Measurements from ENCODE around the gene TMEM271.
A peak's percentile ranks its signal among the peaks of the same experiment; 100 is the strongest.
"Not testable (repeated sequence)": the region's sequence is repeated elsewhere in the genome, so short reads cannot be mapped to it uniquely, and the experiment has no call there.

Gene TMEM271

DNA sequence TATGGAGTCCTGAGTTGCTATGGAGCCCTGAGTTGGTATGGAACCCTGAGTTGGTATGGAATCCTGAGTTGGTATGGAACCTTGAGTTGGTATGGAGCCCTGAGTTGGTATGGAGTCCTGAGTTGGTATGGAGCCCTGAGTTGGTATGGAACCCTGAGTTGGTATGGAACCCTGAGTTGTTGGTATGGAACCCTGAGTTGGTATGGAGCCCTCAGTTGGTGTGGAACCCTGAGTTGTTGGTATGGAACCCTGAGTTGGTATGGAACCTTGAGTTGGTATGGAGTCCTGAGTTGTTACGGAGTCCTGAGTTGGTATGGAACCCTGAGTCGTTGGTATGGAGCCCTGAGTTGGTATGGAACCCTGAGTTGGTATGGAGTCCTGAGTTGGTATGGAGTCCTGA is 13.6 kb downstream of the TMEM271 start:
- not testable (repeated sequence) for H3K9ac ChIP-seq (ENCODE audit: low read length in 5 of 5); H3K4me1 ChIP-seq (ENCODE audit: control insufficient read depth in 5 of 5, insufficient read depth in 5 of 5, low read length in 5 of 5); H3K27me3 ChIP-seq (ENCODE audit: control insufficient read depth in 5 of 5, insufficient read depth in 4 of 5, low read length in 5 of 5); H3K9me3 ChIP-seq (ENCODE audit: control insufficient read depth in 5 of 5, low read length in 5 of 5); H3K36me3 ChIP-seq (ENCODE audit: control insufficient read depth in 5 of 5, insufficient read depth in 5 of 5, low read length in 5 of 5); H3K27ac ChIP-seq (ENCODE audit: low read depth, low read length); H3K4me3 ChIP-seq (ENCODE audit: low read depth in 1 of 5, low read length in 5 of 5)

DNA sequence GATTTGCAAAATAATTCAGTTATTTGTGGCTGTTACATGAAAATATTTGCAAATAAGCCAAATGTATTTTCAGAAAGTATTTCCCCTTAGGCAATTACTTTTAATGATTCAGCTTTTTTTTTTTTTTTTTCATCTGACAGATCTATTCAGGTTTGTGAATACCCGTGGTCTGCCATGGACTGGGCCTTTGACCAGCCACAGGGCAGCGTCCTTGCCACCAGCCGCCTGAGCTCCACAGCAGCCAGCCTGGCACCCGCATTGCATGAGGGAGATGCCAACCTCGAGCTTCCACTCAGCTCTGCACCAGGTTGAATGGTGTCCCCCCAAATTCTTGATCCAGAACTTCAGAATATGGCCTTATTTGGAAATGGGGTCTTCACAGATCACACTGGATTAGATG is 14.7 kb downstream of the TMEM271 start:
- Histone ChIP-seq H3K4me1 (ENCODE audit: control insufficient read depth in 5 of 5, insufficient read depth in 5 of 5, low read length in 5 of 5) (peaks cover 0 to 3% (median 0%) of the 10 kb centered on the region in 5 donors), H3K9ac (ENCODE audit: low read length in 5 of 5) (no peak overlapping the region), H3K36me3 (ENCODE audit: control insufficient read depth in 5 of 5, insufficient read depth in 5 of 5, low read length in 5 of 5) (no peaks in the 10 kb centered on the region), H3K9me3 (ENCODE audit: control insufficient read depth in 5 of 5, low read length in 5 of 5) (peaks cover 0 to 2% (median 0%) of the 10 kb centered on the region in 5 donors), H3K27me3 (ENCODE audit: control insufficient read depth in 5 of 5, insufficient read depth in 4 of 5, low read length in 5 of 5) (peaks cover 0 to 4% (median 0%) of the 10 kb centered on the region in 5 donors), H3K4me3 (ENCODE audit: low read depth in 1 of 5, low read length in 5 of 5) (no peak overlapping the region), H3K27ac (ENCODE audit: low read depth, low read length) (no peak overlapping the region)

DNA sequence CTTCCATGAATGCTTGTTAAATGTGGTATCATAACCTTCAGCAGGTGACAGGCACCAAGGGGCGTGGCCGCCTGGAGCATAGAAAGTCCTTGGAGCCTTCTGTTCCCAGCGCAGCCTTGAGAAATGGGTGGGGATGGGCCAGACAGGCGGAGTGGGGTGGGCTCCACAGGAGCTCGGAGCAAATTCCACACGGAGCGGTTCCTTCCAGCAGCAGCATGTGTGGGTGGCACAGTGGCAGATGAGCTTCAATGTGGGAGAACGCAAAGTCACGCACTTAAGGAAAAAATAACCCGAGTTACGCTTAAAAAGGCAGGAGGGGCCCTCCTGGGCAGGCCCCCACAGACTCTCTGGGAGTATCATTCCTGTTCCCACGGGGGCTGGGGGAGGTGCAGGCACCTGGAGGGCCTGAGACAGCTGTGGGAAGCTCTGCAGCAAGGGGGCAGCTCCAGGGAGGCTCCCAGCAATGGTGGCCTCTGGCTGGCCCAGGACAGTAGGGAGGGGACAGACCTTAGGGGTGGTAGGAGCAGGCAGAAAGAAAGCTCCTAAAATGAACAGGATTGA is 15.3 kb downstream of the TMEM271 start:
- H3K27me3 ChIP-seq (ENCODE audit: control insufficient read depth in 5 of 5, insufficient read depth in 4 of 5, low read length in 5 of 5), result peaks cover 0 to 4% (median 0%) of the 10 kb centered on the region in 5 donors
- no peak overlapping the region for H3K4me3 ChIP-seq (ENCODE audit: low read depth in 1 of 5, low read length in 5 of 5)
- peak overlapping the region in 1 of 5 donors; percentile 48 for H3K9ac ChIP-seq (ENCODE audit: low read length in 5 of 5)
- H3K27ac ChIP-seq (ENCODE audit: low read depth, low read length), result no peak overlapping the region
- peaks cover 0 to 3% (median 0%) of the 10 kb centered on the region in 5 donors for H3K4me1 ChIP-seq (ENCODE audit: control insufficient read depth in 5 of 5, insufficient read depth in 5 of 5, low read length in 5 of 5)
- no peaks in the 10 kb centered on the region for H3K36me3 ChIP-seq (ENCODE audit: control insufficient read depth in 5 of 5, insufficient read depth in 5 of 5, low read length in 5 of 5)
- H3K9me3 ChIP-seq (ENCODE audit: control insufficient read depth in 5 of 5, low read length in 5 of 5), result peaks cover 0 to 2% (median 0%) of the 10 kb centered on the region in 5 donors

DNA sequence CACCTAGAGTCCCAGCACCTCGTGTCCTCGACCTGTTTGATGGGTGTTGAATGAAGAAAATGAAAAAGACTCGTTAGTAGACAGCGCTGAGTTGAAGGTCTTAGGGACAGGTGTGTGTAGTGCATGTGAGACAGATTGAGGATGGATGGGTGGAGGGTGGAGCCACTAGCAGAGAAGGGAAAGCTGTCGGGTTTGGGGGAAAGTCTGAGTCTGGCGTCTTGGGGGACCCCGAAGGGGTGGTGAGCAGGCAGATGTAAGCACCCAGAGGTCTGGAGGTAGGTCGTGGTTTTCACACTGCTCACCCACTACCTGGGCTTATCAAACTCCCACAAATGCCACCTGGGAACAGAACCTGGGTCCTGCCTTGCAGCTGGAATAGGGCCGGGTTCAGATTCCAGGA is 16.0 kb downstream of the TMEM271 start:
- Histone ChIP-seq H3K4me3 (ENCODE audit: low read depth in 1 of 5, low read length in 5 of 5) (no peak overlapping the region), H3K9me3 (ENCODE audit: control insufficient read depth in 5 of 5, low read length in 5 of 5) (peaks cover 0 to 2% (median 0%) of the 10 kb centered on the region in 5 donors), H3K9ac (ENCODE audit: low read length in 5 of 5) (no peak overlapping the region)

DNA sequence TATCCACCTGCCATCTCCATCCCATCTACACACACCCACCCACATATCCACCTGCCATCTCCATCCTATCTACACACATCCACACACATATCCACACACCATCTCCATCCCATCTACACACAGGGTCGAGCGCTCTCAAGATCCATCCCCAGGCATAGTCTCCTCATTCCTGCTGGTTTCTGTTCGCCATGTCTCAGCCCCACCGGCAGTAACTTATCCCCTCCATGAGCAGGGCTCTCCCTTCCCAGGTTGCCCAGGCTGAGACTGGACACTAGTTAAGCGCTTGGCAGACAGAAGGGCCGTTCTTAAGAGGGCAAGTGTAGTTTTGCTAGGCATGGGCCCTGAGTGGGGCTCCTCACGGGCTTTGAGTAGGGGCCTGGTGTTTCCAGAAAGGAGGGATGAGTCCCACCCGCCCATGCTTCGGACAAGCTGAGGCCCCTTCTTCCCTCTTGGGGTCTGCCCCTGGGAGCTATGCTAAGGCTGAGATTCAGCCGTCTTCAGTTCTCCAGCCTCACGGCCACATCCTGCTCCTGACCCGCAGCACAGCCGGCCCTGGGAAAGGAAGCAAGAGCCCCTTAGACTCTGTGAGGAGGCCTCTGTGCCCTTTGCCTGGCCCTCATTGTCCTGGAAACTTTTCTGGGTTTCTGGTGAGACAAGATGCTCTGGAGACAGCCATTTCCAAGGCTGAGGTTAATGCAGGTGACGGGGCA is 20.4 kb downstream of the TMEM271 start:
- Histone ChIP-seq H3K36me3 (ENCODE audit: control insufficient read depth in 5 of 5, insufficient read depth in 5 of 5, low read length in 5 of 5) (no peaks in the 10 kb centered on the region), H3K27ac (ENCODE audit: low read depth, low read length) (no peak overlapping the region), H3K4me3 (ENCODE audit: low read depth in 1 of 5, low read length in 5 of 5) (no peak overlapping the region), H3K27me3 (ENCODE audit: control insufficient read depth in 5 of 5, insufficient read depth in 4 of 5, low read length in 5 of 5) (peaks cover 0 to 7% (median 0%) of the 10 kb centered on the region in 5 donors), H3K9me3 (ENCODE audit: control insufficient read depth in 5 of 5, low read length in 5 of 5) (peaks cover 0 to 2% (median 0%) of the 10 kb centered on the region in 5 donors), H3K4me1 (ENCODE audit: control insufficient read depth in 5 of 5, insufficient read depth in 5 of 5, low read length in 5 of 5) (no peaks in the 10 kb centered on the region), H3K9ac (ENCODE audit: low read length in 5 of 5) (no peak overlapping the region)

More for the DNA sequence above, 16.0 kb downstream of the TMEM271 start:
- no peak overlapping the region for H3K27ac ChIP-seq (ENCODE audit: low read depth, low read length)
- peaks cover 0 to 7% (median 0%) of the 10 kb centered on the region in 5 donors for H3K27me3 ChIP-seq (ENCODE audit: control insufficient read depth in 5 of 5, insufficient read depth in 4 of 5, low read length in 5 of 5)
- peaks cover 0 to 3% (median 0%) of the 10 kb centered on the region in 5 donors for H3K4me1 ChIP-seq (ENCODE audit: control insufficient read depth in 5 of 5, insufficient read depth in 5 of 5, low read length in 5 of 5)
- H3K36me3 ChIP-seq (ENCODE audit: control insufficient read depth in 5 of 5, insufficient read depth in 5 of 5, low read length in 5 of 5), result no peaks in the 10 kb centered on the region

DNA sequence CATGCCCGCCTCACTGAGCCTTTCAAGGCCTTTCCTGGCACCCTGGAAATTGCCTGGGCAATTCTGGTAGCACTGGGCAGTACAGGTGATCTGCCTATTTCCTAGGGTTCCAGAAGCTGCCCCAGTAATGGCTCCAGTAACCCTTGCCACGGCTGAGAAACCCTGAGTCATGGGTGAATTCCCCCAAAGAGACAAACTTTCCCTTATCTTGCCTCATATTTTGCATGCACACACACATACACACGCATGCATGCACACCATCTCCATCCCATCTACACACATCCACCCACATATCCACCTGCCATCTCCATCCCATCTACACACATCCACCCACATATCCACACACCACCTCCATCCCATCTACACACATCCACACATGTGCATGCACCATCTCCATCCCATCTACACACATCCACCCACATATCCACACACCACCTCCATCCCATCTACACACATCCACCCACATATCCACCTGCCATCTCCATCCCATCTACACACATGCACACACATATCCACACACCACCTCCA is 21.2 kb downstream of the TMEM271 start:
- H3K27ac ChIP-seq (ENCODE audit: low read depth, low read length); H3K36me3 ChIP-seq (ENCODE audit: control insufficient read depth in 5 of 5, insufficient read depth in 5 of 5, low read length in 5 of 5); H3K4me1 ChIP-seq (ENCODE audit: control insufficient read depth in 5 of 5, insufficient read depth in 5 of 5, low read length in 5 of 5); H3K4me3 ChIP-seq (ENCODE audit: low read depth in 1 of 5, low read length in 5 of 5); H3K9me3 ChIP-seq (ENCODE audit: control insufficient read depth in 5 of 5, low read length in 5 of 5); H3K9ac ChIP-seq (ENCODE audit: low read length in 5 of 5); H3K27me3 ChIP-seq (ENCODE audit: control insufficient read depth in 5 of 5, insufficient read depth in 4 of 5, low read length in 5 of 5): not testable (repeated sequence)

DNA sequence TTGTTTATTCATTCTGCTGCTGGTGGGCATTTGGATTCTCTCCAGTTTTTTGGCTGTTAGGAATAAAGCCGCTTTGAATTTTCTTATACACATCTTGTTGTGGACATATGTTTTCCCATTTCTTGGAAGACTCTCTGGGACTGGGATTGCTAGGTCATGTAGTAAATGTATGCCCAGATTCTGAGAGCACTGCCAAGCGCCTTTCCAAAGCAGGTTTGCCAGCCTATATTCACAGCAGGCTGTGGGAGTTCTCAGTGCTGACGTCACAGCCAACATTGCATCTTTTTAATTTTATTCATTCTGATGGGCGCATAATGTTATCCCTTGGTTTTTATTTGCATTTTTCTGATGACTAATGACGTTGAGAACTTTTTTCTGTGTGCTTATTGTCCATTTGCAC is 24.1 kb downstream of the TMEM271 start:
- H3K9ac ChIP-seq (ENCODE audit: low read length in 5 of 5), result no peak overlapping the region
- no peak overlapping the region for H3K27ac ChIP-seq (ENCODE audit: low read depth, low read length)
- H3K4me3 ChIP-seq (ENCODE audit: low read depth in 1 of 5, low read length in 5 of 5), result no peak overlapping the region
- H3K9me3 ChIP-seq (ENCODE audit: control insufficient read depth in 5 of 5, low read length in 5 of 5), result no peaks in the 10 kb centered on the region
- H3K36me3 ChIP-seq (ENCODE audit: control insufficient read depth in 5 of 5, insufficient read depth in 5 of 5, low read length in 5 of 5), result no peaks in the 10 kb centered on the region
- peaks cover 0 to 7% (median 5%) of the 10 kb centered on the region in 5 donors for H3K27me3 ChIP-seq (ENCODE audit: control insufficient read depth in 5 of 5, insufficient read depth in 4 of 5, low read length in 5 of 5)
- no peaks in the 10 kb centered on the region for H3K4me1 ChIP-seq (ENCODE audit: control insufficient read depth in 5 of 5, insufficient read depth in 5 of 5, low read length in 5 of 5)

DNA sequence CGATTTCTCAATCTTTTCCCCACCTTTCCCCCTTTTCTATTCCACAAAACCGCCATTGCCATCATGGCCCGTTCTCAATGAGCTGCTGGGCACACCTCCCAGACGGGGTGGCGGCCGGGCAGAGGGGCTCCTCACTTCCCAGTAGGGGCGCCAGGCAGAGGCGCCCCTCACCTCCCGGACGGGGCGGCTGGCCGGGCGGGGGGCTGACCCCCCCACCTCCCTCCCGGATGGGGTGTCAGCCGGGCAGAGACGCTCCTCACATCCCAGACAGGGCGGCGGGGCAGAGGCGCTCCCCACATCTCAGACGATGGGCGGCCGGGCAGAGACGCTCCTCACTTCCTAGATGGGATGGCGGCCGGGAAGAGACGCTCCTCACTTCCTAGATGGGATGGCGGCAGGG is 25.8 kb downstream of the TMEM271 start:
- H3K27me3 ChIP-seq (ENCODE audit: control insufficient read depth in 5 of 5, insufficient read depth in 4 of 5, low read length in 5 of 5); H3K4me1 ChIP-seq (ENCODE audit: control insufficient read depth in 5 of 5, insufficient read depth in 5 of 5, low read length in 5 of 5); H3K9me3 ChIP-seq (ENCODE audit: control insufficient read depth in 5 of 5, low read length in 5 of 5); H3K4me3 ChIP-seq (ENCODE audit: low read depth in 1 of 5, low read length in 5 of 5); H3K9ac ChIP-seq (ENCODE audit: low read length in 5 of 5); H3K36me3 ChIP-seq (ENCODE audit: control insufficient read depth in 5 of 5, insufficient read depth in 5 of 5, low read length in 5 of 5); H3K27ac ChIP-seq (ENCODE audit: low read depth, low read length): not testable (repeated sequence)

DNA sequence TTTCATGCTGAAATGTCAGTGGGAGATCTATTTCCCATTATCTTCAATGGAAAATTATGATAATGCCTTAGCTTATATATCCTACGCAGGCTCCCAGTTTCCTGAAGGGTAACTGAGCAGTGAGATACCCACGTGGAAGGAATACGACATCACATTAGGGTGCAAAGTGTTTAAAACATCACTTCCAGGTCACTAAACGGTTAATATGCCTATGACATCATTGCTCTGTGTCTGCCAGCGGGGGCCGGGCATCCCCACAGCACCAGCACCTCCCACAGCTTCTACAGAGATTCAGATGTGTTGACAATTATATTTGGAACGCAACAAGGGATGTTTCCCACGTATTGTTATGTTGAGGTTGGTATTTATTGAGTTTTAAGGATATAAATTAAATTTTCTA is 27.1 kb downstream of the TMEM271 start:
- no peak overlapping the region for H3K4me3 ChIP-seq (ENCODE audit: low read depth in 1 of 5, low read length in 5 of 5)
- H3K9me3 ChIP-seq (ENCODE audit: control insufficient read depth in 5 of 5, low read length in 5 of 5), result no peaks in the 10 kb centered on the region
- H3K27ac ChIP-seq (ENCODE audit: low read depth, low read length), result no peak overlapping the region
- peaks cover 0 to 5% (median 0%) of the 10 kb centered on the region in 5 donors for H3K27me3 ChIP-seq (ENCODE audit: control insufficient read depth in 5 of 5, insufficient read depth in 4 of 5, low read length in 5 of 5)
- no peaks in the 10 kb centered on the region for H3K36me3 ChIP-seq (ENCODE audit: control insufficient read depth in 5 of 5, insufficient read depth in 5 of 5, low read length in 5 of 5)
- no peaks in the 10 kb centered on the region for H3K4me1 ChIP-seq (ENCODE audit: control insufficient read depth in 5 of 5, insufficient read depth in 5 of 5, low read length in 5 of 5)
- no peak overlapping the region for H3K9ac ChIP-seq (ENCODE audit: low read length in 5 of 5)

DNA sequence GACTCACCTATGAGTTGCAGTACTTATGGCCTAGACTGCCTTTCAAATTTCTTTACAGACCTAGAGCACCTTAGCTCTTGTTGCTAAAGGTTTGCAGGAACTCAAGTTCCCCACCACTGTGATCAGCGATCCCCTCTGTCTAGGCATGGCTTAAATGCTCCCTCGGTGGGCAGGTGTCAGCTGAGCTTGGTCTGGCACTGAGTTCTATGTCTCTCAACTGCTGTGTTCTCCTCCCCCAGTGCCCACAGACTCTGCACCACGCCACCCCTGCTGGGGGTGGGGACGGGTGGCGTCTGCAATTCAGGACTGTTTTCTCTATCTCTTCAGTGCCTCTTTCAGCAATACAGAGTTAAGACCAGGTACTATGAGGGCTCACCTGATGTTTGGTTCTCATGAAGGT is 30.5 kb downstream of the TMEM271 start:
- no peaks in the 10 kb centered on the region for H3K9me3 ChIP-seq (ENCODE audit: control insufficient read depth in 5 of 5, low read length in 5 of 5)
- H3K4me1 ChIP-seq (ENCODE audit: control insufficient read depth in 5 of 5, insufficient read depth in 5 of 5, low read length in 5 of 5), result no peaks in the 10 kb centered on the region
- H3K4me3 ChIP-seq (ENCODE audit: low read depth in 1 of 5, low read length in 5 of 5), result no peak overlapping the region
- no peak overlapping the region for H3K27ac ChIP-seq (ENCODE audit: low read depth, low read length)
- no peak overlapping the region for H3K9ac ChIP-seq (ENCODE audit: low read length in 5 of 5)
- peaks cover 0 to 5% (median 0%) of the 10 kb centered on the region in 5 donors for H3K27me3 ChIP-seq (ENCODE audit: control insufficient read depth in 5 of 5, insufficient read depth in 4 of 5, low read length in 5 of 5)
- no peaks in the 10 kb centered on the region for H3K36me3 ChIP-seq (ENCODE audit: control insufficient read depth in 5 of 5, insufficient read depth in 5 of 5, low read length in 5 of 5)
